HepG2 (cell line): ENCODE data around the gene ARL17B. TPM values are rescaled to one million over a fixed set of nuclear protein-coding genes. Genes with fewer than 3 reads are reported as not detected.

ENCODE experiments used
- FOXC1 ChIP-seq: sonication (generic); formaldehyde crosslinking; IDR thresholded peaks from 2 replicates; pipeline ENCODE4 v1.8.0; 2022; ENCODE audit warnings: mild to moderate bottlenecking, missing genetic modification reagents, borderline replicate concordance
- FOXO1 ChIP-seq: sonication (generic); formaldehyde crosslinking; IDR thresholded peaks from 2 replicates; pipeline ENCODE4 v1.4.0; 2020; ENCODE audit warnings: missing genetic modification reagents
- HIC2 ChIP-seq: sonication (generic); formaldehyde crosslinking; IDR thresholded peaks from 2 replicates; pipeline ENCODE4 v1.9.0; 2022; ENCODE audit warnings: low read depth, missing genetic modification reagents
- MTF2 ChIP-seq: sonication (generic); formaldehyde crosslinking; IDR thresholded peaks from 2 replicates; pipeline ENCODE4 v1.5.0; 2020; ENCODE audit warnings: missing genetic modification reagents, borderline replicate concordance
- PHF8 ChIP-seq: sonication (generic); formaldehyde crosslinking; IDR thresholded peaks from 2 replicates; pipeline ENCODE4 v1.5.0; 2020; ENCODE audit warnings: missing genetic modification reagents
- SPEN ChIP-seq: sonication (generic); formaldehyde crosslinking; IDR thresholded peaks from 2 replicates; pipeline ENCODE4 v1.5.1; 2020; ENCODE audit warnings: low read depth, mild to moderate bottlenecking, missing genetic modification reagents
- TBX2 ChIP-seq: sonication (generic); formaldehyde crosslinking; IDR thresholded peaks from 2 replicates; pipeline ENCODE4 v1.5.0; 2020; ENCODE audit warnings: missing genetic modification reagents, mild to moderate bottlenecking, borderline replicate concordance
- ZBTB7A ChIP-seq: sonication (generic); formaldehyde crosslinking; IDR thresholded peaks from 2 replicates; pipeline ENCODE4 v1.8.0; 2022; ENCODE audit warnings: mild to moderate bottlenecking, missing genetic modification reagents
- ZEB1 ChIP-seq: IDR thresholded peaks from 2 replicates; pipeline ENCODE4 v1.6.1; 2012; ENCODE audit warnings: mild to moderate bottlenecking, low read depth, inconsistent platforms; ENCODE audit not compliant: insufficient replicate concordance
- ZKSCAN5 ChIP-seq: sonication (generic); formaldehyde crosslinking; IDR thresholded peaks from 2 replicates; pipeline ENCODE4 v1.5.1; 2020; ENCODE audit warnings: mild to moderate bottlenecking, missing genetic modification reagents
- ZNF280B ChIP-seq: sonication (generic); formaldehyde crosslinking; IDR thresholded peaks from 2 replicates; pipeline ENCODE4 v1.5.0; 2020; ENCODE audit warnings: missing genetic modification reagents, mild to moderate bottlenecking, borderline replicate concordance
- ZNF768 ChIP-seq: sonication (generic); formaldehyde crosslinking; IDR thresholded peaks from 2 replicates; pipeline ENCODE4 v1.4.0; 2020; ENCODE audit warnings: missing genetic modification reagents
- ZSCAN9 ChIP-seq: IDR thresholded peaks from 2 replicates; pipeline ENCODE4 v1.6.1; 2016; ENCODE audit warnings: borderline replicate concordance
- polyA plus RNA-seq, 8 experiments: library from polyadenylated mRNA; depleted of rRNA in 3 of 8; stranded (reverse) in 7 of 8; unstranded in 1 of 8; fragments of >200 nt; fragmentation: Illumina TruSeq in 4 of 8; extraction: Trizol in 4 of 8; gene quantifications; 2 replicates each; pipeline versions ENCODE4 v1.2.1 to v1.2.3, GENCODE V29; 2011 to 2016; ENCODE audit warnings: low read depth in 4 of 8, missing spikeins in 1 of 8, mixed read lengths in 1 of 8; ENCODE audit not compliant: insufficient read depth in 1 of 8
- total RNA-seq, 5 experiments: library from RNA; depleted of rRNA; stranded (reverse); fragments of >200 nt; fragmentation: Illumina TruSeq; extraction: Trizol; gene quantifications; 2 replicates each; pipeline ENCODE4 v1.2.3, GENCODE V29; 2016; ENCODE audit warnings: low read depth in 1 of 5
- TF ChIP-seq, protein P1 (sequence below): sonication (generic); formaldehyde crosslinking; IDR thresholded peaks from 2 replicates; pipeline ENCODE4 v1.5.0; 2020; ENCODE audit warnings: missing genetic modification reagents
- TF ChIP-seq, protein P2 (sequence below), 2 experiments: sonication (generic) in 1 of 2; formaldehyde crosslinking in 1 of 2; IDR thresholded peaks; 2 replicates each; pipeline versions ENCODE4 v1.4.0 to v1.6.1; 2018 to 2020; ENCODE audit warnings: missing genetic modification reagents in 2 of 2, borderline replicate concordance in 1 of 2, low read depth in 1 of 2, mild to moderate bottlenecking in 1 of 2, missing biosample characterization in 1 of 2
- TF ChIP-seq, protein P3 (sequence below): sonication (generic); formaldehyde crosslinking; IDR thresholded peaks from 2 replicates; pipeline ENCODE4 v1.4.0; 2020; ENCODE audit warnings: mild to moderate bottlenecking, missing genetic modification reagents
- TF ChIP-seq, protein P4 (sequence below): sonication (generic); formaldehyde crosslinking; IDR thresholded peaks from 2 replicates; pipeline ENCODE4 v1.4.0; 2020; ENCODE audit warnings: missing genetic modification reagents

Gene ARL17B
- total and polyA plus RNA-seq, 2 of the 13 experiments (the other 11 are each of a cell fraction or from before 2014, with no cell fraction given), result 14.2 to 25.8 TPM

DNA sequence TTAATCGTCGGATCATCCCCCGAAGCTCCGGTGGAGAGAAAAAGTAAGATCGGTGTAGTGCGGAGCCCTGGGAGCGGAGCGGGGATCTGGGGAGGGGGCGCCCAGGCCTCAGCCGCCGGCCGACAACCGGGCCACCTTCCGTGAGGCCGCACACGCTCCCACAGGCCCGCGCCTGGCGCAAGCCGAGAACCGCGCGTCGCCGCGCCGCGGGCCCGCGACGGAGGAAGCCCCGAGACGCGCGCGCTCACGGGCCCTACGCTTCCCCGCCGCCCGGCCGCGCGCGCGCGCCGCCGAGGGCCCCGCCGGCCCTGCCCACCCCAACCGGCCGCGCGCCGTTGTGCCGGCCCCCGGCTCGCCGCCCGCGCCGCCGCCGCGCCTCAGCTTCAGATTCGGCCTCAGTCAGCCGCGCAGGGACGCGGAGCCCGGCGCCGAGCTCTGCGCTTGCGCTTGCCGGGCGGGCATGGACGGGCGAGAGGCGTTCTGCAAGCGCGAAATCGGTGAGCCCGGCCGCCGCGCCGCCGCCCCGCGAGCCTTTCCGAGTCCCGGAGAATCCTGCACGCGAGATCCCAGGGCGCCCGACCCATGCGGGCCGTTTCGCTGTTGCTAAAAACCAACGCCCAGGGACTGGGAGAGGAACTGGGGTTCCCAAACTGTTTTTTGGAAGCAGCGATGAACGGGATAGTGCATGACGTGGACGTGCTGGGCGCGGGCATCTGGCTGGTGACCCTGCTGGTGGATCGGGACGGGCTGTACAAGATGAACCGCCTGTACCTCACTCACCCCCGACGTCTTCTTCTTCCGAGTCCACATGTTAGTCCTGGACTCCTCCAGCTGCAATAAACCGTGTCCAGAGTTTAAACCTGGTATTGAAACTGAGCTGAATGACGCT, 94.7 kb downstream of the ARL17B start (continued):
- TF ChIP-seq SPEN (CRISPR knock-in tag) (peak; percentile 30), ZKSCAN5 (CRISPR knock-in tag) (0 out of 2 replicates have a peak, but pooled peaks have one; percentile 55), ZNF768 (CRISPR knock-in tag) (peak; percentile 69), ZSCAN9 (CRISPR knock-in tag) (0 out of 2 replicates have a peak, but pooled peaks have one; percentile 11), FOXO1 (CRISPR knock-in tag) (peak; percentile 19), ZNF280B (CRISPR knock-in tag) (peak; percentile 74; the same call in 1 of the 2 replicates), MTF2 (CRISPR knock-in tag) (0 out of 2 replicates have a peak, but pooled peaks have one; percentile 82), PHF8 (CRISPR knock-in tag) (peak; percentile 80), TBX2 (CRISPR knock-in tag) (peak; percentile 60), FOXC1 (CRISPR knock-in tag) (peak; percentile 91), ZEB1 (no peak), HIC2 (CRISPR knock-in tag) (no peak), ZBTB7A (CRISPR knock-in tag) (peak; percentile 39; the same call in 1 of the 2 replicates)
- TF ChIP-seq, protein P1, sequence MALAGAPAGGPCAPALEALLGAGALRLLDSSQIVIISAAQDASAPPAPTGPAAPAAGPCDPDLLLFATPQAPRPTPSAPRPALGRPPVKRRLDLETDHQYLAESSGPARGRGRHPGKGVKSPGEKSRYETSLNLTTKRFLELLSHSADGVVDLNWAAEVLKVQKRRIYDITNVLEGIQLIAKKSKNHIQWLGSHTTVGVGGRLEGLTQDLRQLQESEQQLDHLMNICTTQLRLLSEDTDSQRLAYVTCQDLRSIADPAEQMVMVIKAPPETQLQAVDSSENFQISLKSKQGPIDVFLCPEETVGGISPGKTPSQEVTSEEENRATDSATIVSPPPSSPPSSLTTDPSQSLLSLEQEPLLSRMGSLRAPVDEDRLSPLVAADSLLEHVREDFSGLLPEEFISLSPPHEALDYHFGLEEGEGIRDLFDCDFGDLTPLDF (CRISPR knock-in tag), result peak; percentile 35; the same call in 1 of the 2 replicates
- TF ChIP-seq, protein P2, sequence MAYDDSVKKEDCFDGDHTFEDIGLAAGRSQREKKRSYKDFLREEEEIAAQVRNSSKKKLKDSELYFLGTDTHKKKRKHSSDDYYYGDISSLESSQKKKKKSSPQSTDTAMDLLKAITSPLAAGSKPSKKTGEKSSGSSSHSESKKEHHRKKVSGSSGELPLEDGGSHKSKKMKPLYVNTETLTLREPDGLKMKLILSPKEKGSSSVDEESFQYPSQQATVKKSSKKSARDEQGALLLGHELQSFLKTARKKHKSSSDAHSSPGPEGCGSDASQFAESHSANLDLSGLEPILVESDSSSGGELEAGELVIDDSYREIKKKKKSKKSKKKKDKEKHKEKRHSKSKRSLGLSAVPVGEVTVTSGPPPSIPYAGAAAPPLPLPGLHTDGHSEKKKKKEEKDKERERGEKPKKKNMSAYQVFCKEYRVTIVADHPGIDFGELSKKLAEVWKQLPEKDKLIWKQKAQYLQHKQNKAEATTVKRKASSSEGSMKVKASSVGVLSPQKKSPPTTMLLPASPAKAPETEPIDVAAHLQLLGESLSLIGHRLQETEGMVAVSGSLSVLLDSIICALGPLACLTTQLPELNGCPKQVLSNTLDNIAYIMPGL (CRISPR knock-in tag; IDR thresholded peaks at IDR 0.05; ENCODE audit: borderline replicate concordance in 1 of 2, low read depth in 1 of 2), result peak; percentile 18 to 29; a peak in 3 of 4 replicates
- TF ChIP-seq, protein P3, sequence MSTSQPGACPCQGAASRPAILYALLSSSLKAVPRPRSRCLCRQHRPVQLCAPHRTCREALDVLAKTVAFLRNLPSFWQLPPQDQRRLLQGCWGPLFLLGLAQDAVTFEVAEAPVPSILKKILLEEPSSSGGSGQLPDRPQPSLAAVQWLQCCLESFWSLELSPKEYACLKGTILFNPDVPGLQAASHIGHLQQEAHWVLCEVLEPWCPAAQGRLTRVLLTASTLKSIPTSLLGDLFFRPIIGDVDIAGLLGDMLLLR (CRISPR knock-in tag), result peak; percentile 68
- TF ChIP-seq, protein P4, sequence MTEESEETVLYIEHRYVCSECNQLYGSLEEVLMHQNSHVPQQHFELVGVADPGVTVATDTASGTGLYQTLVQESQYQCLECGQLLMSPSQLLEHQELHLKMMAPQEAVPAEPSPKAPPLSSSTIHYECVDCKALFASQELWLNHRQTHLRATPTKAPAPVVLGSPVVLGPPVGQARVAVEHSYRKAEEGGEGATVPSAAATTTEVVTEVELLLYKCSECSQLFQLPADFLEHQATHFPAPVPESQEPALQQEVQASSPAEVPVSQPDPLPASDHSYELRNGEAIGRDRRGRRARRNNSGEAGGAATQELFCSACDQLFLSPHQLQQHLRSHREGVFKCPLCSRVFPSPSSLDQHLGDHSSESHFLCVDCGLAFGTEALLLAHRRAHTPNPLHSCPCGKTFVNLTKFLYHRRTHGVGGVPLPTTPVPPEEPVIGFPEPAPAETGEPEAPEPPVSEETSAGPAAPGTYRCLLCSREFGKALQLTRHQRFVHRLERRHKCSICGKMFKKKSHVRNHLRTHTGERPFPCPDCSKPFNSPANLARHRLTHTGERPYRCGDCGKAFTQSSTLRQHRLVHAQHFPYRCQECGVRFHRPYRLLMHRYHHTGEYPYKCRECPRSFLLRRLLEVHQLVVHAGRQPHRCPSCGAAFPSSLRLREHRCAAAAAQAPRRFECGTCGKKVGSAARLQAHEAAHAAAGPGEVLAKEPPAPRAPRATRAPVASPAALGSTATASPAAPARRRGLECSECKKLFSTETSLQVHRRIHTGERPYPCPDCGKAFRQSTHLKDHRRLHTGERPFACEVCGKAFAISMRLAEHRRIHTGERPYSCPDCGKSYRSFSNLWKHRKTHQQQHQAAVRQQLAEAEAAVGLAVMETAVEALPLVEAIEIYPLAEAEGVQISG (CRISPR knock-in tag), result peak; percentile 54; the same call in 1 of the 2 replicates
